GM19467 (cell line): ENCODE results near the gene PHF23.

Experiments used
- ATAC-seq: cut with Tn5 transposase; IDR thresholded peaks from one replicate; pipeline ENCODE4 v1.9.1; 2021; ENCODE audit warnings: mild to moderate bottlenecking, moderate library complexity; ENCODE audit not compliant: unreplicated experiment

Gene PHF23

DNA sequence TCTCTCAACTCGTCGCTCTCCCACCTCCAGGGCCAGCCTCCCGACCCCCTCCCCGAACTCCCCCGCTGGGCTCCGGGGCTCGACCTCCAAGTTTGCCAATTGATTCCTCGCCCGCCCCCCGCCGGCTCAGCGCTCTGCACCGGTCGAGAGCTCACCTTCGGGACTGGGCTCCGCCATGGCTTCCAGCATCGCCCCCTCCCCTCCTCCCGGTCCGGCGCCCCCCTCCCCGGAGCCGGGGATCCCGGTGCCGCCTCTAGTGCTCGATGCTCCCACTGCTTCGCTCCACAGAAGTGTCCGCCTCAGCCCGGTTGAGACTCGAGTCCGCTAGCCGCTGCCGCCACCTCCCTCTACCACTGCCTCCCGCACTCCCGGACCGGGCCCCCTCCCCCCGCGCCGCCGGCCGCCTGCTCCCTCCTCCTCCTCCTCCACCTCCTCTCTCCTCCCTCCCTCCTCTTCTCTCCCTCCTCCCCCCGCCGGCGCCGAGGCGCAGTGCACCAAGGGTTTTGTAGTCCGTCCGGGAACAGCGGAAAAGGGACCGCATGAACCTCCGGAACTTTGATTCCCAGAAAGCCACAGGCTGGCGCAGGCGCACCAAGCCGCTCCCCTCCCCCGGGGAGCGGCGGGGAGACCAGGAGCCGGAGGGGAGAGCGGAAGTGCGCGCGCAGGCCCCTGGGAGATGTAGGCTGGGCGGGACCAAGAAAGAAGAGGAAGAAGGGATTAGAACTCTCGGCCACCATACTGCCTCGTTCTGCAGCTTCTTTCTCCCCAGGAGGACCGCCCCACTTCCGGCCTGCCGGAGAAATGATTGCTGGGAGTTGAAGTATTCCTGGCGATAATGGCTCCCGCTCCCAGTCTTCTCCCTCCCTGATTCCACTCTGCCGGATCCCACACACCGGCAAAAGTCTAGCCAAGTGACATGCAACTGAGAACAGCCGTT is at the start of gene PHF23:
Gene PHF23, minus strand, starts transcription at position 367 of the 937 bp plus-strand sequence. Its CDS starts 178 bp downstream, at position 189.
- ATAC-seq: peak; percentile 41

DNA sequence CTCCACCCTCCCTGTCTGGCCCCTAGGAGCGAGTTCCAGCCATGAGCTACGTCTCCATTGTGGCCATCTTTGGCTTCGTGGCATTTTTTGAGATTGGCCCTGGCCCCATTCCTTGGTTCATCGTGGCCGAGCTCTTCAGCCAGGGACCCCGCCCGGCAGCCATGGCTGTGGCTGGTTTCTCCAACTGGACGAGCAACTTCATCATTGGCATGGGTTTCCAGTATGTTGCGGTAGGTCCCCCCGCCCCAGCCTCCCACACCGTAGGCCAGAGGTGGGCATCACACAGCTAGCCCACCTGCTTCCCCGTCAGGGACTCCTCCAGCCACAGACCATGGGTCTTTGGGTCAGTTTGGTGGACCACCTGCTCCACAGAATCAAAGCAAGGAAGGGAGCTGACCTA is 46.4 kb upstream of the PHF23 start:
- ATAC-seq: no peak

DNA sequence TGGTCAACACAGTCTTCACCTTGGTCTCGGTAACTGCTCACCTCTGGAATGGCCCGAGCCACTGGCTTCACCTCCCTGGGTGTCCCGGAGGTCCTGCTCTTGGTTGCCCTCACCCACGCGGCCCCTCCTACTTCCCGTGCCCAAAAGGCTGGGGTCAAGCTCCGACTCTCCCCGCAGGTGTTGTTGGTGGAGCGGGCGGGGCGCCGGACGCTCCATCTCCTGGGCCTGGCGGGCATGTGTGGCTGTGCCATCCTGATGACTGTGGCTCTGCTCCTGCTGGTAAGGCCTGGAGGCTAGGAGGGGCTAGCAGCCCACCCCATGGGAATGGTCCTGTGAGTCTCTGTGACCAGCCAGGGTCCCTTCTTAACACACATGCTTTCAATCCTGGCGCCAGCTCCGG is 45.7 kb upstream of the PHF23 start:
- no peak for ATAC-seq

DNA sequence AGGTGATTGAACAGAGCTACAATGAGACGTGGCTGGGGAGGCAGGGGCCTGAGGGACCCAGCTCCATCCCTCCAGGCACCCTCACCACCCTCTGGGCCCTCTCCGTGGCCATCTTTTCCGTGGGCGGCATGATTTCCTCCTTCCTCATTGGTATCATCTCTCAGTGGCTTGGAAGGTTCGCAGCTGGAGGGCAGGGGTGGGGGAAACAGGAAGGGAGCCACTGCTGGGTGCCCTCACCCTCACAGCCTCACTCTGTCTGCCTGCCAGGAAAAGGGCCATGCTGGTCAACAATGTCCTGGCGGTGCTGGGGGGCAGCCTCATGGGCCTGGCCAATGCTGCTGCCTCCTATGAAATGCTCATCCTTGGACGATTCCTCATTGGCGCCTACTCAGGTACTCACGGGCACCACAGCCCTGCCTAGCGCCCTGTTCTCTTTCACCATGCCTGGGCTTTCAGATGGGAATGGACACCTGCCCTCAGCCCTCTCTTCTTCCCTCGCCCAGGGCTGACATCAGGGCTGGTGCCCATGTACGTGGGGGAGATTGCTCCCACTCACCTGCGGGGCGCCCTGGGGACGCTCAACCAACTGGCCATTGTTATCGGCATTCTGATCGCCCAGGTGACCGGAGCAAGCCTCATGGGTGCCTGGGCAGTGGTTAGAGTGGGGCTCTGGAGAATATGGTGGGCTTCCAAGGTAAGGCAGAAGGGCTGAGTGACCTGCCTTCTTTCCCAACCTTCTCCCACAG is 44.4 kb upstream of the PHF23 start:
- no peak for ATAC-seq

DNA sequence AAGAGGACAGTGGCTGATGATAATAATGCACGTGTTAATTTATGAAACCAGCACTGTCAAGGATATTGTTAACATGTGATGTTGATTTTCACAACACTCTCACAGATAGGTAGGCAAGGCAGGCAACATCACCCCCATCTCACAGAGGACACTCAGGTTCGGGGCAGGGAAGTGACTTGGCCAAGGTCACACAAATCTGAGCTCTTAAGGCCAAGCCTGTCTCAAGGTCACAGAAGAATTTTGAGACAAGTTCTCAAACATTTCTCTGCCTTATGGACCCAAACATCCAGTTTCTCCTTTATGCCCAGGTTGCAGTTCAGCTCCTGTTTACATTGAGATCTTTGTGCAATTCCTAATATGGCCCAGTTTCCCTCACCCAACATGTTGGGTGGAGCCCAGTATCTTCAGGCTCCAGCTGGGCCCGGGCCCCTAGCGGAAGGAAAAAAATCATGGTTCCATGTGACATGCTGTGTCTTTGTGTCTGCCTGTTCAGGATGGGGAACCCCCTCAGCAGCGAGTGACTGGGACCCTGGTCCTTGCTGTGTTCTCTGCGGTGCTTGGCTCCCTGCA is 43.6 kb upstream of the PHF23 start:
- ATAC-seq: no peak

DNA sequence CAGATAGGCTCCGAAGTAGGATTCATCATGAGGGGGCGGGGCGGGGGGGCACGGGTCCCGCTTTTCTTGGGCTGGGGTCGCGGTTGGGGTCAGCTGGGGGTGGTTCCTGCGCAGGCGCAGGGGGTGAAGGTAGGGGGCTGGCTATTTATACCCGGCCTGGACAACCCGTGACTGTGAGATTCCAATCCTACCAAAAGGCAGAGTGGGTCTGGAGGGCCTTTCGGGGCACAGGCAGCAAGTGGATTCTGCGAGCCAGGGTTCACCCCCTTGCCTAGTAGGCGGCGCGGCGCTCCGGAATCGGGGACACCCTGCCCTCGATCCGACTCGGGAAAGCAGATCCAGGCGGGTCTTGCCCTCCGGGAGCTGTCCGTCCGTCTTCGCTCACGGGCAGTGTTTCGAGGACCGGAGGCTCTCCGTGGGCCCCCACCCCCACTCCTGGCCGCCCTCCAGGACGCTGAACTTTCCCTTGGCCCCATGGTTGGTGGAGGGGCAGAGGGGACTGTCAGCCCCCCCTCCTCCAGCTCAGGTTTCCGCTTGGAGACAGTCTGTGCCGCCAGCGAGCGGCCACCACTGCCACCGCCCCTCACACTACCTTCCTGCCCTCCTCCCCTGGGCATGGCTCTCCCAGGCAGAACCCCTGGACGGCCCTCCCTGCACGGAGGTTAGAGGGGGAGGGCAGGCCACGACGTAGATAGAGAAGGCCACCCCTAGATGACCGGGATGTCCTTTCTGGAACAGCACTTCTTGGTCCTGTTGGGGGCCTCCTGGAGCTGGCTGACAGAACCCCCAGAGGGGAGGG is 42.9 kb upstream of the PHF23 start:
- no peak for ATAC-seq

DNA sequence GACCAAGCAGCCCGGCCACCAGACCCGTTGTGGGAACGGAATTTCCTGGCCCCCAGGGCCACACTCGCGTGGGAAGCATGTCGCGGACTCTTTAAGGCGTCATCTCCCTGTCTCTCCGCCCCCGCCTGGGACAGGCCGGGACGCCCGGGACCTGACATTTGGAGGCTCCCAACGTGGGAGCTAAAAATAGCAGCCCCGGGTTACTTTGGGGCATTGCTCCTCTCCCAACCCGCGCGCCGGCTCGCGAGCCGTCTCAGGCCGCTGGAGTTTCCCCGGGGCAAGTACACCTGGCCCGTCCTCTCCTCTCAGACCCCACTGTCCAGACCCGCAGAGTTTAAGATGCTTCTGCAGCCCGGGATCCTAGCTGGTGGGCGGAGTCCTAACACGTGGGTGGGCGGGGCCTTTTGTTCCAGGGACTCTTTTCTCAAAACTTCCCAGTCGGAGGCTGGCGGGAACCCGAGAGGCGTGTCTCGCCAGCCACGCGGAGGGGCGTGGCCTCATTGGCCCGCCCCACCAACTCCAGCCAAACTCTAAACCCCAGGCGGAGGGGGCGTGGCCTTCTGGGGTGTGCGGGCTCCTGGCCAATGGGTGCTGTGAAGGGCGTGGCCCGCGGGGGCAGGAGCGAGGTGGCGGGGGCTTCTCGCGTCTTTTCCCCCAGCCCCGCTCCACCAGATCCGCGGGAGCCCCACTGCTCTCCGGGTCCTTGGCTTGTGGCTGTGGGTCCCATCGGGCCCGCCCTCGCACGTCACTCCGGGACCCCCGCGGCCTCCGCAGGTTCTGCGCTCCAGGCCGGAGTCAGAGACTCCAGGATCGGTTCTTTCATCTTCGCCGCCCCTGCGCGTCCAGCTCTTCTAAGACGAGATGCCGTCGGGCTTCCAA is 42.1 kb upstream of the PHF23 start, which contains the start of gene SLC2A4:
Gene SLC2A4, plus strand, starts transcription at position 645 of the 879 bp plus-strand sequence. Its CDS starts 217 bp downstream, at position 862.
- no peak for ATAC-seq

DNA sequence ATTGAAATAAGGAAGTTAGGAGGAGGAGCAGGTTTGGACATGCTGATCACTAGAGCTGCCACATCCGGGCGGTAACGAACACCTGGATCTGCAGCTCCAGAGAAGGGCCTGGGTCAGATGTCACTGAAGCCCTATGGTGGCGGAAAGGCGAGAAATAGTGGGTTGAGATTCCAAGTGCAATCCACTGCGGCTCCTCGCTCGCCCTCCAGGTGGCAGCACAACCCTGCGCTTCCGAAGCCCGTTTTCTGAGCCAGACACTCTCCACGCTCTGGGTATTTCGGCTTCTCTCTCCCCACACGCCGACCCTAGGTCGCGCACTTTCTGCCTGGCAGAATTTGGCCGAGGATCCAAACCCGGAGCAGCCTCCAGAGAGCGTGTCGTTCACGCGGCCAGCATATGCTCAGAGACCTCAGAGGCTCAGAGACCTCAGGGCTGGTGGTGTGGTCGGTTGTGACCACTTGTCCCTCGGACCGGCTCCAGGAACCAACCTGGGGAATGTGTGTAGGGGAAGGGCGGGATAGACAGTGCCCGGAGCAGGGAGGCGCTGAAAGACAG is 41.3 kb upstream of the PHF23 start:
- peak; percentile 62 for ATAC-seq

DNA sequence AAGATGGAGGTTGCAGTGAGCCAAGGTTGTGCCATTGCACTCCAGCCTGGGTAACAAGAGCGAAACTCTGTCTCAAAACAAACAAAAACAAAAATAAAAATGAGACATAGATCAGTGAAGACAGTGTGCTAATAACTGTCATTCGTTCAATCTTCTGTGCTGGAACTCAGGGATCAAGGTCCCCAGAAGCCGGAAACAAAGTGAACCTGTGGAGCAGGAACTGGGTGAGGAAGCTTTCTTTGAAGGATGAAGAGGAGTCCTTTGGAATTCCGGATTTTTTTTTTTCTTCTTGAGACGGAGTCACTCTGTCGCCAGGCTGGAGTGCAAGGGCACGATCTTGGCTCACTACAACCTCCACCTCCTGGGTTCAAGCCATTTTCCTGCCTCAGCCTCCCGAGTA is 40.2 kb upstream of the PHF23 start:
- ATAC-seq: no peak

DNA sequence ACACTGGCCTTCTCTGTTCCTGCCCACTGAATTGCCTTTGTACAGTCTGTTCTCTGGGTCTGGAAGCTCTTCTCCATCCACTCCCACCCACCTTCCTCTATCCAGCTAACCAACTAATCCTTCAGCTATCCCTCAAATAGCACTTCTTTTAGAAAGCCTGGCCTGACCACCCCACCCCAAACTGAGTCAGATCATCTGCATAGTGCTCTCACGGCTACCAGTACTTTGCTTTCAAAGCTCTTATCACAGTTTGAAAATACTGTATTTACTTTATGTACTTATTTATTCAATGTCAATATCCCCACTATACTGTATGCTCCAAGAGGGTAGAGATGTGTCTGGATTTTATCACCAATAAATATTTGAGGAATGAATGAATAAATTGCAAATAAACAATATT is 27.5 kb upstream of the PHF23 start:
- no peak for ATAC-seq

DNA sequence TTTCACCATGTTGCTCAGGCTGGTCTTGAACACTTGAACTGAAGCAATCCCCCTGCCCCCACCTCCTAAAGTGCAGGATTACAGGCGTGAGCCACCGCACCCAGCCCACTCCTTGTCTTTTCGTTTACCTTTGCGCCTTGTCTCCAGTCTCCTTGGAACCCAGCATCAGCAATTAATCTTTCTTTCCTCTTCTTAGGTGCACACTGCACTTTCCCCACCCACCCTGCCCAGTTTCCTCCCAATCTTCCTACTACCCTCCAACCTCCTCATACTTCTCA is 24.5 kb upstream of the PHF23 start:
- ATAC-seq: no peak

DNA sequence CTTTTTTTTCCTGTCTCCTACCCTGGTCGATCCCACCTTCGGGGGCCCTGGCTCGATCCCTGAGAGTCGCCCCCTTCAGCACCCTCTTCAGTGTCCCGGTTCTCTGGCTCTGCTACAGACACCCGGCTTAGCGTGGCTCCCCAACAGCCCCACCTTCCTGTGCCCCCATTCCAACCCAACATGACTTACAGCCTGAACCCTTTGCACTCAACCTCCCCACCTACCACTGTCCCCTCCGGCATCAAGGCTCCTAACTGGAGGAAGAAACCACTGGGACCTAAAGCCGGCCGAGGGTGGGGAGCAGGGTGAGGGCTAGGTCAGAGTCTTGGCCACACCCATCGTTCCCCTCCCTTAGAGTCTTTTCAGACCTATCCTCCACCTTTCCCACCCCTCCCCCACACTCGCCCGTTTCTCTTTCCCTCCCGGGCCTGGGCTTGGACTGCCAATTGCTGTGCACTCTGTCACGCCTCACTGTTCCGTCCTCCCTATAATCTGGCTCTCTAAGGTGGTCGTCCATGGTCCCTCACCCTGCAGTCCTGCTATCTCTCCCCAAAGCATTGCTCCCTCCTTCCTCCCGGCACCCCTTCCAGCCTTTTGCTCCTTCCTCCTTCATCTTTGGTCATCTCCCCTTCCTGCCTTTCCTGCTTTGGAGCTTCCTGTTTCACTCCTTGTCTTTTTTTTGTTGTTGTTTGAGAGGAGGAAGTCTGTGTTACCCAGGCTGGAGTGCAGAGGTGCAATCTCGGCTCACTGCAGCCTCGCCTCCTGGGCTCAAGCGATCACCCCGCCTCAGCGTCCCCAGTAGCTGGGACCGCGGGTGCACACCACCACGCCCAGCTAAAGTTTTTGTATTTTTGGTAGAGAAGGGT is 23.9 kb upstream of the PHF23 start:
- ATAC-seq: no peak

DNA sequence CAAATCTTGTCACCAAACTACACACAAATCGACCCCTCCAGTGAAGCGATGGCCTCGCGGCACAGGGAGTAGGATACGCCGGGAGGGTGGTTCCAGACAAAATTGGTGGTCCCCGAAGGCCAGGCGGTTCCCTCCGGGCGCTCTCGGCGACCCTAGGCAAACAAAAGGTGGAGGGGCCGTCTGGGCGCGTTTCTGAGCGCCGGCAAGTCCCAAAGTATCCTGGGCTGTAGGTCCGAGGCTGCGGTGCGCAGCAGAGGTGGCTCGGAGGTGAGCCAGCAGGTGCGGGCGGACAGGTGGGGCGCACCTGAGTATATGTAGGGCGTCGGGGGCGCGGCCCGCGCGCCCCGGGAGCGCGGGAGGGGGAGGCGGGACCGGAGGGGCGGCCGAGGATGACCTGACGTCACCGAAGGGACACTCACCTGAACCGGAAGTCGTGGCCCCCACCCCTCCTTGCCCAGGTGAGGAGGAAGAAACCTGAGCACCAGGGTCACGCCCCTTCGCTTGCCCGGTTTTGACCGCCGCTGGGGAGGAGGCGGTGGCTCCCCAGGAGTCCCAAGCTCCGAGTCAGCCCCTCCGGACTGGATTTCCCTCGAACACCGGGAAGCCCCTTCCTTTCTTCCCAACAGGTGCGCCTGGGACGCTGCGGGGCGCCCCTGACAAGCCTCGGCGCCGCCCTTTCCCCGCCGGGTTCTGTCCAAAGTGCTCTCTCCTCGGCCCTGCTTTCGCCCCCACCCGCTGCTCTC is 23.1 kb upstream of the PHF23 start, which contains the start of gene CLDN7:
Gene CLDN7, minus strand, starts transcription at position 287 of the 743 bp plus-strand sequence. CDS start 435 bp downstream, outside the sequence.
- ATAC-seq: no peak

DNA sequence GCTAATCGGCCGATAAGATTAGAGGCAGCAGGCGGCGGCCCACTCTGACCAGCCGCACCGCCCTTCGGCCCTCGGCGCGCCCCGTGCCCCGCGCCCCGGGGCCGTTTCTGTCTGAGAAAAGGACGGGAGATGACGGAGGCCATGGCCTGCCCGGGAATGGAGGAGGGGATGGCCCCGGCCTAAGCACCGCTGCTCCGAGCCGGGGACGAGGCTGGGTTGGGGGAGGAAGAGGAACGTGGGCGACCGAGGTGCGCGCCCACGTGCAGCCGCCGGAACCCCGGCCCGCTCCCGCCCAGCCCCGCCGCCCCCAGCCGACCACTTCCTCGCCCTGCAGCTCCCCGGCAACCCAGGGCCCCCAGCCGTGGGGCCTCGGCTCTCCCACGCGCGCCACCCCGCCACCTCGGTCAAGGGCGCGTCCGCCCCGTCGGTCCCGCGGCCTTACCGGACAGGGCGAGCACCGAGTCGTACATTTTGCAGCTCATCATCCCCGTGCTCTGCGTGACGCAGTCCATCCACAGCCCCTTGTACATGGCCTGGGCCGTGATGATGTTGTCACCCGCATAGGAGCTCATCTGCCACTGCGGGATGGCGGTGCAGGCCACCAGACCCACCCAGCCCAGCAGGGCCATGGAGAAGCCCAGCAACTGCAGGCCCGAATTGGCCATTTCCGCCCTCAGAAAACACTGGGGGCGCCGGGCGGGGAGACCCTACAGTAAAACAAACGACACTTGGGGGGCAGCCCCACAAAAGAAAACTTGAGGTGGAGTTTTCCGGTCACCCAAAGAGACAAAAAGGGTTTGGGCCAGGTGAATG is 22.3 kb upstream of the PHF23 start:
- no peak for ATAC-seq

DNA sequence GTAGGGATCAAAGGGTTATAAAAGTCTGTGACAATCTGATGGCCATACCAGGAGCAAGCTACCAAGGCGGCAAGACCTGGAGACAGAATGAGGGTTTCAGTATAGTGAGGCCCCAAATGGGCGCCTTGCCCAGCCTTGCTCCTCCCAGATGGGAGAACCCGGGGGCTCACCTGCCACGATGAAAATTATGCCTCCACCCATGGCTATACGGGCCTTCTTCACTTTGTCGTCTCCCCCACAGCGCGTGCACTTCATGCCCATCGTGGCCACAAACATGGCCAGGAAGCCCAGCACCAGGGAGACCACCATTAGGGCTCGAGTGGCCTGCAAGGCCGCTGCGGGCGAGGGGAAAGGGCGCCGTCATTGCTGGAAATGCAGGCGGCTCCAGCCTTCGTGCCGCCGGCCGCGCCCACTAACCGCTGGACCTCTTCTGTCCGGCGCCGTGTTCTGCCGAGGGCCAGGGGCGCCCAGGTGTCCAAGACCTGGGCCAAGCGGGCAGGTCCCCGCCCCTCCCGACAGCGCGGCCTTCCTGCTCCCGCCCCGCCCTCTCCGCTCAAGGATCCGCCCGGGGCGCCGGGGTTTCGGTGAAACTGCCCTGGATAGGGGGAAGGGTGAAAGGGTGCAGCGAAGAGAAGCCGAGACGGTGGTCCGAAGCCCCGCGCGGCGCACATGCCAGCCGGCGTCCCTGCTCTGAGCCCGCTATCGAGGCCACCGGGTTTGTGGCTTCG is 21.6 kb upstream of the PHF23 start:
- no peak for ATAC-seq

DNA sequence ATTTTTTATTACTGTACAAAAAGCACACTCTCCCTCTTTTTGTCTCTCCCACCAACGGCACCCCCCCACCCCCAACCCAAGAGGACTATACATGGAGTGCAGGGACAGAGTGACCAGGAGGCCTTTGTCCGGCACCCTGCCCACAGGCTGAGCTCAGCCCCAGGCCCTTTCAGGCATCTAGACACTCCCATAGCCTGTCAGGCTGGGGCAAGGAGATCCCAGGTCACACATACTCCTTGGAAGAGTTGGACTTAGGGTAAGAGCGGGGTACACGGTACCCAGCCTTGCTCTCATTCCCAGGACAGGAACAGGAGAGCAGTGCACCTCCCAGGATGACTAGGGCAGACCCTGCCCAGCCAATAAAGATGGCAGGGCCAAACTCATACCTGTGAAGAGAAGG is 20.9 kb upstream of the PHF23 start:
- ATAC-seq: no peak

DNA sequence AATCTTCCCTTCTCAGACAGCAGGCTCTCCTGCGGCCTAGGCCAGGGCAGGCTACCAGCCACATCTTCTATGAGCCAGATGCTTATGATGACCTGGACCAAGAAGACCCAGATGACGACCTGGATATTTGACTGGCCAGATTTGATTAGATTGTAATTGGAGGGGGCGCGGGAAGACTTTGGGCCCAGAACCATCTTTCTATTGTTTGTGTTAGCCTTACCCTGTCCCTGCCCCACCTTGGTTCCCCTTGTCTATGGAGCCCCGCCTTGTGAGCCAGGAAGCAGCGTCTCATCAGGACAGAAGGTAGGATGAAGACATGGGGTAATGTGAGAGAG is 20.3 kb upstream of the PHF23 start:
- no peak for ATAC-seq
